SK-MEL-5 (cell line): Measurements from ENCODE around the gene MARK2. TPM values are rescaled to one million over a fixed set of nuclear protein-coding genes. Genes with fewer than 3 reads are reported as not detected.

Experiments
- DNase-seq: peaks from one replicate; pipeline ENCODE4 v3.0.0-alpha.2; 2016; ENCODE audit warnings: low read depth, low spot score
- in situ Hi-C: cut with HindIII; loops from 2 replicates; pipeline ENCODE4 v1.10.0; 2016; ENCODE audit warnings: low sequenced_read_pairs, high pct_unique_total_duplicates, low pct_unique_long_range_greater_than_20kb
- total RNA-seq: library from RNA; depleted of rRNA; stranded (reverse); fragments of >200 nt; shearing (Covaris generic); gene quantifications from 2 replicates; pipeline ENCODE4 v1.2.3, GENCODE V29; 2014

The MARK2 gene
- total RNA-seq, 1 experiment from 2014 or later: 7.8 TPM

DNA sequence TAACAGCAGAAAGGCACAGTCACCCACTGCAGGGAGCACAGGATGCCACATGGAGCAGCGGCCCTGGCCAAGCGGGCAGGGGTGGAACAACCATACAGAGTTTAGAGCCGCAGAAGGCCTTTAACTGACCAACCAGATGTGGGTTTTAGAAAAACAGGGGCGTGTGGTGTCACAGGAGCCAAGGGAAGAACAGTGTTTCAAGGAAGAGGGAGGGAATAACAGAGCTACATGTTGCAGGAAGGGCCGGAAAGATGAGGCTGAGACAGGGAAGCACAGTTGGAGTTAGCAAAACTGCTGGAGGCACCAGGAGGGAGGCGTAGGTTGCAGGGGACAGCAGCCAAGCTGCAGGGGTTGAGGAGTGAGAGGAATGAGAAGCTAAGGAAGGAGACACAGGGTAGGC, 92.1 kb downstream of the MARK2 start:
- in situ Hi-C loops: no loop called here
- no peak for DNase-seq

DNA sequence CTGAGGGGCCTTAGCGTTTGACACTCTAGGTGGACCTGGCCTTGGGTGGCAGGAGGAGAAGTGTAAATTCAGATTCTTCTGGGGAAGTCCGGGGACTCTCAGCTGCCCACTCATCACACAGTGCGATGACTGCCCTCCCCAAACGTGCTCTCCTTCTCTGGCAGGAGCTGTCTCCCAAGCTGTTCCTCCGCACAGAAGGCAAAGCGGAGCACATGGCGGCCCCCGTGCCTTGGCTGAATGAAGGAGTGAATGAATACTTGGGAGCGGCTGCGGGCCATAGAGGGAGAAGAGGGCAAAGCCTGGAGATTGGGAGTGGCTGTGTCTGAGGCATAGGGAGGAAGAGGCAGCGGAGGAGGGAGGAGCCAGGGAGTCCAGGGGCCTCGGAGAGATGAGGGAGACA, 93.0 kb downstream of the MARK2 start:
- DNase-seq: no peak
- in situ Hi-C loops: no loop called here

DNA sequence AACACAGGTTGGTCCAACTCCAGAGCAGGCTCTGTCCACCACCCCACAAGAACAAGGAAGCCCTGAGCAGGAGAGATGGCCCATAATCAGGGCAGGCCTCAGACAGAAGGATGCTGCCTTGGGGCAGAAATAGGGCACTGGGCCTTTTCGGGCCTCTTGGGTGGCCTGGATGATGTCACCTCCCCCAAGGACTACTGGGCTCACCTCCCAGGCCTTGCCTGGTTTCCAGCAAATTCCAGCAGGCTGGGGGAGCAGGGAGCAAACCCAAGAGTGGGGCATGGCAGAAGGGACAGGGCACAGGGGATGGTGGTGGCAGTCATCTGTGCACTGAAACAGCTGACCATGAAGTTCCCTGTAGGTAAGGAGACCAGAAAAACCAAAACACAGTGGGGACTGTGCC, 94.5 kb downstream of the MARK2 start:
- DNase-seq: no peak
- in situ Hi-C loops: no loop called here

DNA sequence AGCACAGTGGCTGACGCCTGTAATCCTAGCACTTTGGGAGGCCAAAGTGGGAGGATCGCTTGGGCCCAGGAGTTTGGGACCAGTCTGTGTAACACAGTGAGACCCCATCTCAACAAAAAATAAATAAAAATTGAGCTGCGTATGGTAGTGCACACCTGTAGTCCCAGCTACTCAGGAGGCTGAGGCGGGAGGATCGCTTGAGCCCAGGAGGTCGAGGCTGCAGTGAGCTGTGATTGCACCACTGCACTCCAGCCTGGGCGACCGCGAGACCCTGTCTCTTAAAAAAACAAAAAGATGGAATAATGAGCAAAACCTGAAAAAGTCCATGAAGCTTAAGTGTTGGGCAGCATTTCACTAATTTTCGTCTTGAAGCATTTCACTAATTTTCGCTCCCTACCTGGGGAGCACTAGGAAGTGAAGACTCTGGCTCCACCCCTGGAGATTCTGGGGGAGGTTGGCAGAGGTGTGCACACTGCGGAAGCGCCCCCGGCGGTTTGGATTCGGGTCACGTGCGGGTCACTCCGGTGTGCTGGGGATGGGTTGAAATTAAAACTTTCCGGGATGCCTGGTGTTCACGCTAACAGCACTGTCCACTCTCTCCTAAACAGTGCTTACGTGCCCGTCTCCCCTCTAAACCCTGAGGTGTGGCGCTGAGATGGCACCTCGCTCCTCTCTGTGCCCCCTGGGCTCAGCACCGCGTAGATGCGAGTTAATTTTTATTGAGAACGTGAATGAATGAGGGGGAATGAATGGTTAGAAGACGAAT, 99.0 kb downstream of the MARK2 start:
- in situ Hi-C loops: no loop called here
- no peak for DNase-seq

DNA sequence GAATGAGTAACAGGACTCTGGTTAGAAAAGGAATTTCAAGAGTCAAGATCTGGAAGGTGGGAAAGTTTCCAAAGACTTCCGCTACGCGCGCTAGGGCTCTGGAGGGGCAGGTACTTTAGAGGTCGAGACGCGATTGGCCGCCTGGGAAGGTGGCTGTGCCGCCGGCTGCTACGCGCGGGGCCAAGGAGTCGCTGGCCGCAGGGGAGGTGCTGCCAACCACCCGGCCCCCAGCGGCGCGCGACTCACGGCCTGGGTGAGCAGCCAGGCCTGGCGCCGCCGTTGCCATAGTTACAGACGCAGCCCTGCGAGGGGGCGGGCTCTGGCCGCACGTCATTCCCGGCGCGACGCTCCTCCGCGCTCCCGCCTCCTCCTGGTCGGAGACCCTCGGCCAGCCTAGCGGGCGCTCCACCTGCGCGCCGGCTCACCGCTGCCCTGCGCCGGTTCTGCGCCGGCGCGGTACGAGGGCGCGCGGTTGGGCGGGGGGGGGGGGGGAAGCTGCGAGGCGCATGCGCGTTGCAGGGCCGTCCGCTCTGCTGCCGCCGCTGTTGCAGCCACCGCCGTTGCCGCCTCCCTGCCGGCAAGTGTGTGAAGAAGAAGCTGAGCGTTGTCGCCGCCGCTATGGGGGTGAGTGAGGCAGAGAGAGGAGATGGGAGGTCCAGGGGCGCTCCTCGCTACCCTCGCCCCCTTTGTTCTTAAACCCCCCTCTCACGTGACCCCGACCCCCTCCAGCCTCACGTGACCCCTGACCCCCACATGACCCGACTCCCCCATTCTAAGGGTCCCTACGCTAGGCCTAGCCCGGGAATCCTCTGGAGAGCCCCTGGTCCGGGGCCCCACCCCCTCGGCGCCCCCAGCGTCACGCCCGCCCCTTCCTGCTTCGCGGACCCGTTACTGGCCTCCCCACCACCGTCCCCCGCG, 99.8 kb downstream of the MARK2 start, which contains the start of gene NAA40:
NAA40 (plus strand) TSS at position 524 of the 918 bp plus-strand sequence; CDS start at position 619, 95 bp downstream.
- in situ Hi-C loops: no loop called here
- DNase-seq: peak; percentile 93

DNA sequence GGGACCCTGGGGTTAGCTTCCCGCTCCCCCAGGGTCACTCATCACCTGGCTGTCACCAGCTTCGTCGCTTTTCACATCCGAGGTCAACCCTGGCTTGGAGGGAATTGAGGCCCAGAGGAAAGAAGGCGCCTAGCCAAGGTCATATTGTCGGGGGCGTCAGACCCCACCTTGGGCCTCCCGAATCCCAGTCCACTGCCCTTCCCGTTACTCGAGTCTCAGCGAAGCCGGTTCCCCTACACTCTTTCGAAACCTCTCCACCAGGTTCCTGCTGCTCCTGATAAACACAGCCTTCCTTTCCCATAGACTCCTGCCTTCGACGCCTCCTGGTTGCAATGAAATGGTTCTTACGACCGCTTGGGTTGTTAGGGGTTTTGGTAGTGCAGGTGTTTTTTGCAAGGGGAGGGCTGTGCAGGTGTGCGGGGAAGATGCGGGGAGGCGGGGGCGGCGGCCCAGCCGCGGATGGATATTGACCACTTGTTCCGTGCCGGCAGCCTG, 100.5 kb downstream of the MARK2 start:
- in situ Hi-C loops: no loop called here
- no peak for DNase-seq

DNA sequence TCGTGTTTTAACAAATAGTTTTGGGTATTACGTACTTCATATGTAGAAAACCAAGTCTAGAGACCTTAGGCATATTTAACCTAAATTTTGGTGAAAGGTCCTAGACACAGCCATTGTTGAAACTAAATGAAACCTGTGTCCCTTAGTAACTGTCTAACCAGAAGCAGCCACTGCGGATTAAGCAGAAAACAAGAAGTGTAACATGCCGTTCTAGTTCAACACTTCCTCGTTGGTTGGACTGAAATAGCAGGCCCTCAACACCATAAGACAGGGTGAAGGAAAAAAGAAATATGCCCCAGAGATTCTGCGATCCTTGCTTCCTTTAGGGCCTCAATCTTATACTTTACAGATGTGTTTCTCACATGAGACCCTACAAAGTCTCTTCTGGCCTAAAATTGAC, 101.9 kb downstream of the MARK2 start:
- in situ Hi-C loops: no loop called here
- no peak for DNase-seq

DNA sequence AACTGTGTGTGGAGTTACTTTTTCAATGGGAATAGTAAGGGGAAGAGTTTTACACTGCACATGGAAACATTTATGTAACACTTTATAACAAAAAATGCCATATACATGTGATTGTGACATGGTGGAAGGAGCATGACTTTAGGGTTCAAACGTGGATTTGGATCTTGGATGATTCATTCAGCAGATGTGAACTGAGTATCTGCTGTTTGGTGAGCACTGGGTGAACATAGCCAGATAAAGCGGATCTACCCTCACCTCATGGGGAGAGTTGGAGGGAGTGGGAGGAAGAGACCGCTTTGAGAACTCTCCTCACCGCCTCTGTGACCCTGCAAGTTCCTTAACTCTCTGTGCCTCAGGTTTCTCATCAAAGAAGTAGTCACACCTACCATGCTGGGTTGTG, 103.0 kb downstream of the MARK2 start:
- in situ Hi-C loops: no loop called here
- DNase-seq: no peak

DNA sequence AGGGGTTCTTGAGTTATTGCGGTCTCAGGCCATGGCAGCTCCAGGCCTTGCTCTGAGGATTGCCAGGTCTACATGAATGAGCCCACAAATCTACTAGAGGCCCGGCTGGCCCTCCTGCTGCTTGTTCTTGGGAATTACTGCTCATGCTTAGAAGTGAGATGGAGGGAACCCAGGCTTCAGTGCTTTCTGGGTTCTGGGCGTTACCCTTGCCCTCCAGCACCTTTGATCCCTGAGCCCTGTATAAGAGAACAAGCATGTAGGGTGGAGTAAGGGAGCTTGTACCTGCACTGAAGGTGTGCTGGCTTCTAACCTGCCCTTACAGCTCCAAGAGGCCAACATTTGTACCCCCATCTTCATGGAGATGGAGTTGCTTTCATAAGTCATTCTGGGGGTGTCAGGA, 103.9 kb downstream of the MARK2 start:
- in situ Hi-C loops: no loop called here
- no peak for DNase-seq

DNA sequence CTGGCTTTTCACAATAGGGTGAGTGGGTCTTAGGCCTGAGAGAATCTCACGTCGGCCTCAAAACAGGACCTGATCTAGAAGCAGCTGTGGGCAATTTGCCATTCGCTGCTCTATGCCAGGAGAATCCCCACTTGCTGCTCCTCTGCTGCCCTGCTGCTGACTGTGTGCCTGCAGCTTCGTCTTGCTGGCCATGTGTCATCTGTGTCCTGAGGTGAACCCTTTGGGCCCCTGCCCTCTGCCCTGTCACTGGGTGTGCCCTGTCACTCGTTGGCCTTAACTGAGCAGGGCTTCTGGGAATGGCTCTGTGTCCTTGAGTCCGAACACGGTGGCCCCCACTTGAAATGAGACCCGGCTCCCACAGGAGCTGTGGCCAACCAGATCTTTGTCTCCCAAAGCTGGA, 106.1 kb downstream of the MARK2 start:
- in situ Hi-C loops: no loop called here
- no peak for DNase-seq

DNA sequence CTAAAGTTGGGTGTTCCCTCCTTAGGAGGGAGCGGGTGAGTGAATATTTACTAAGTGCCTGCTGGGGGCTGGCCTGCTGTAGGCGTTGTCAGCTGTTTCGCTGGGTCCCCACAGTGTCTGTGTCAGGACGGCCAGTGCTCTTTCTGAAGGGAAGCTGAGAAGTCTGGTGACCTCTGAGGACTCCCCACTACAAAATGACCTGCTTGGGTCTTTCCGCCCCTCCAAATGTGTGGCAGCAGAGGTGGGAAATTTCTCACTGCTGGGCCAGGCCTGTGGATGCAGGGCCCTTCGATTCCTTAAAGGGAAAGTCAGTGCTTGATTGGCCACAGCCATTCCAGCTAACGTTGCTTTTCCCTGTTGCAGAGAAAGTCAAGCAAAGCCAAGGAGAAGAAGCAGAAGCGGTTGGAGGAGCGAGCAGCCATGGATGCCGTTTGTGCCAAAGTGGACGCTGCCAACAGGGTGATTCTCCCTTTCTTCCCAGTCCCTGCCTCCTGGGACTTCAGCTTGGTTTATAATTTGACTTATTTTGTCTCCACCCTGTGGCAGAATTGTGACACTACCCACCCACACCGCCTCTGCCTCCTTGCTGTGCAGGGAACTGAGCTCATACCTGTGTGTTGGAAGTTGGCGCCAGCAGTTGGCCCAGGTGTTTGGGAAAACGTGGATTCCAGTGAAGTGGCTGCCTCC, 106.7 kb downstream of the MARK2 start:
- in situ Hi-C loops: no loop called here
- DNase-seq: peak; percentile 64

DNA sequence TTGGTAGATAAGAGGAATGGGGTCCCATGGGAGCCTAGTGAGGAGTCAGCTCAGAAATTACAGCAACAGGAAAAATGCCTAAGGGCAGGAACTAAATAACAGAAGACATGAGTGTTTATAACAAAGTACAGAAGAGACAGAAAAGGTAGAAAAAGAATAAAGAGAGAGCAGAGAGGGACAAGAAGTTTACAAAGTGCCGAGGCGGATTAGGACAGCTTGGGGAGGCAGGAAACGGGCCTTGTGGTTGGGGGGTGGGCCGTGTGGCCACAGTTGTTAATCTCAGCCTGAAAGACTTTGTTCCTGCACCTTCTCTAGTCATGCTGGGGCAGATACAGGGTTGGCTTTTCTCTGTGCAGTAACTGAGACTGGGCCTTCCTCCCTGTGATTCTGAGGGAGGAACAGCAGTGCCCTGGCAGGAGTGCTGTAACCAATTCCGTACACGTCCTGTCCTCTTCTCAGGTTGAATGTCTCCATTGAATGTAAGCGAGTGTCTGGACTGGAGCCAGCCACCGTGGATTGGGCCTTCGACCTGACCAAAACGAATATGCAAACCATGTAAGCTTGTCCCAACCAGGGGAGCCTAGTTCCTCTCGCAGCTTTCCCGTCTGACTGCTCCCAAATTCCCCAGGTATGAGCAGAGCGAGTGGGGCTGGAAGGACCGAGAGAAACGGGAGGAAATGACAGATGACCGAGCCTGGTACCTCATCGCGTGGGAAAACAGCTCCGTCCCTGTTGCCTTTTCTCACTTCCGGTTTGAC, 113.0 kb downstream of the MARK2 start:
- in situ Hi-C loops: no loop called here
- no peak for DNase-seq

DNA sequence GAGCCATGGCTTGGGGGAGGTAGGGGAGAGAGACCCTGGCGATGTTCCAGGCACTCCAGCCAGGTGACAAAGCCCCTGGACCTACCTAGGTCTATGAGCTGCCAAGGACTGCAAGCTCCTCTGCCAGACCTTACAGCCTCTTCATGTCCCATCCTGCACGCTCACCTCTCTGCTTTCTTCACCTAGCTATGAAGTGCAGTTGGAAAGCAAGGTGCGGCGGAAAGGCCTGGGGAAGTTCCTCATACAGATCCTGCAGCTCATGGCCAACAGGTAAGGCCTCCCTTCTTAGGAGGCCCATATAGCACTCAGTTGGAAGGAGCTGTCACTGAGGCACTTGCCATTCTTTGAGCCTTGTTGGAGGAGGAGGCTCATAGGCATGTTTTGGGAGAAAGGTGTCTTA, 113.7 kb downstream of the MARK2 start:
- no peak for DNase-seq
- in situ Hi-C loops: no loop called here

DNA sequence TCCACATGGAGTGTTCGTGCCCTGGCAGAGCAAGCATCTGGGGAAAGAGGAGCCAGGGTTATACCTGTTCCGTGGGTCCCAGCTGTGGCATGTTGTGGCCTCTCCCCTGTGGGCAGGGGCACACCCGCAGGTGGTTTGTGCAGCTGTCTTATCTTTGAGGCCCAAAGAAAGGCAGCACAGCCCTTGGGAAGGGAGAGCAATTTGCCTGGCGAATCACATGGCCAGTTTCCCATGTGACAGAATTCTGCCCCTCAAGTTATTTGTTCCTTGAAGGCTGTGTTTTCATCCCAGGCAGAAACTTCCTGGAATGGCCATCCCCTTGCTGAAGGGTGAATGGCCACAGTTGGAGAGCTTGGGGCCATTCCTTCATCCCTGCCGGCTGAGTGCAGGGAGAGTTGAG, 119.1 kb downstream of the MARK2 start:
- in situ Hi-C loops: no loop called here
- no peak for DNase-seq
